ENCODE measurements around the gene QSOX2.

QSOX2 gene

GRCh38 chr9:136178773-136179075 lies 66.9 kb downstream of the QSOX2 start:
- Histone ChIP-seq H3K9me3 (ENCODE audit: control insufficient read depth, insufficient read depth, low read length) (no peaks in the 10 kb centered on the region), H3K36me3 (ENCODE audit: control insufficient read depth, insufficient read depth, low read length) (no peaks in the 10 kb centered on the region), H3K9ac (ENCODE audit: low read depth, low read length) (no peak overlapping the region), H3K4me3 (ENCODE audit: low read depth, low read length) (no peak overlapping the region), H3K27me3 (ENCODE audit: control insufficient read depth, insufficient read depth, low read length) (no peaks in the 10 kb centered on the region), H3K4me1 (ENCODE audit: control insufficient read depth, insufficient read depth, low read length) (no peaks in the 10 kb centered on the region)

- no peaks in the 10 kb centered on the region for H3K9me3 ChIP-seq (ENCODE audit: control insufficient read depth, insufficient read depth, low read length)
- no peaks in the 10 kb centered on the region for H3K4me1 ChIP-seq (ENCODE audit: control insufficient read depth, insufficient read depth, low read length)
- no peak overlapping the region for H3K9ac ChIP-seq (ENCODE audit: low read depth, low read length)
- H3K36me3 ChIP-seq (ENCODE audit: control insufficient read depth, insufficient read depth, low read length) = no peaks in the 10 kb centered on the region
- H3K27me3 ChIP-seq (ENCODE audit: control insufficient read depth, insufficient read depth, low read length) = no peaks in the 10 kb centered on the region
- no peak overlapping the region for H3K4me3 ChIP-seq (ENCODE audit: low read depth, low read length)
Measured at GRCh38 chr9:136178061-136178772, 67.4 kb downstream of the QSOX2 start.

- Histone ChIP-seq H3K27me3 (ENCODE audit: control insufficient read depth, insufficient read depth, low read length) (no peaks in the 10 kb centered on the region), H3K9ac (ENCODE audit: low read depth, low read length) (no peak overlapping the region), H3K4me3 (ENCODE audit: low read depth, low read length) (no peak overlapping the region), H3K4me1 (ENCODE audit: control insufficient read depth, insufficient read depth, low read length) (no peaks in the 10 kb centered on the region), H3K36me3 (ENCODE audit: control insufficient read depth, insufficient read depth, low read length) (no peaks in the 10 kb centered on the region), H3K9me3 (ENCODE audit: control insufficient read depth, insufficient read depth, low read length) (no peaks in the 10 kb centered on the region)
Measured at GRCh38 chr9:136177224-136177623, 68.4 kb downstream of the QSOX2 start.

GRCh38 chr9:136175616-136176197 lies 69.9 kb downstream of the QSOX2 start:
- Histone ChIP-seq H3K9me3 (ENCODE audit: control insufficient read depth, insufficient read depth, low read length) (no peaks in the 10 kb centered on the region), H3K9ac (ENCODE audit: low read depth, low read length) (no peak overlapping the region), H3K36me3 (ENCODE audit: control insufficient read depth, insufficient read depth, low read length) (no peaks in the 10 kb centered on the region), H3K27me3 (ENCODE audit: control insufficient read depth, insufficient read depth, low read length) (no peaks in the 10 kb centered on the region), H3K4me3 (ENCODE audit: low read depth, low read length) (no peak overlapping the region), H3K4me1 (ENCODE audit: control insufficient read depth, insufficient read depth, low read length) (peaks cover 9% of the 10 kb centered on the region)

GRCh38 chr9:136174779-136175615 lies 70.6 kb downstream of the QSOX2 start:
- Histone ChIP-seq H3K9me3 (ENCODE audit: control insufficient read depth, insufficient read depth, low read length) (no peaks in the 10 kb centered on the region), H3K27me3 (ENCODE audit: control insufficient read depth, insufficient read depth, low read length) (no peaks in the 10 kb centered on the region), H3K4me1 (ENCODE audit: control insufficient read depth, insufficient read depth, low read length) (peaks cover 9% of the 10 kb centered on the region), H3K36me3 (ENCODE audit: control insufficient read depth, insufficient read depth, low read length) (no peaks in the 10 kb centered on the region), H3K4me3 (ENCODE audit: low read depth, low read length) (no peak overlapping the region), H3K9ac (ENCODE audit: low read depth, low read length) (no peak overlapping the region)

GRCh38 chr9:136173648-136174290 lies 71.8 kb downstream of the QSOX2 start:
- Histone ChIP-seq H3K4me3 (ENCODE audit: low read depth, low read length) (no peak overlapping the region), H3K36me3 (ENCODE audit: control insufficient read depth, insufficient read depth, low read length) (no peaks in the 10 kb centered on the region), H3K4me1 (ENCODE audit: control insufficient read depth, insufficient read depth, low read length) (peaks cover 9% of the 10 kb centered on the region), H3K27me3 (ENCODE audit: control insufficient read depth, insufficient read depth, low read length) (no peaks in the 10 kb centered on the region), H3K9ac (ENCODE audit: low read depth, low read length) (no peak overlapping the region), H3K9me3 (ENCODE audit: control insufficient read depth, insufficient read depth, low read length) (no peaks in the 10 kb centered on the region)

- Histone ChIP-seq H3K4me3 (ENCODE audit: low read depth, low read length) (no peak overlapping the region), H3K4me1 (ENCODE audit: control insufficient read depth, insufficient read depth, low read length) (peaks cover 9% of the 10 kb centered on the region), H3K27me3 (ENCODE audit: control insufficient read depth, insufficient read depth, low read length) (no peaks in the 10 kb centered on the region), H3K36me3 (ENCODE audit: control insufficient read depth, insufficient read depth, low read length) (no peaks in the 10 kb centered on the region), H3K9ac (ENCODE audit: low read depth, low read length) (no peak overlapping the region), H3K9me3 (ENCODE audit: control insufficient read depth, insufficient read depth, low read length) (no peaks in the 10 kb centered on the region)
Measured at GRCh38 chr9:136172412-136173079, 73.1 kb downstream of the QSOX2 start.

GRCh38 chr9:136171801-136172411 lies 73.7 kb downstream of the QSOX2 start:
- H3K9ac ChIP-seq (ENCODE audit: low read depth, low read length) = no peak overlapping the region
- no peaks in the 10 kb centered on the region for H3K27me3 ChIP-seq (ENCODE audit: control insufficient read depth, insufficient read depth, low read length)
- H3K4me3 ChIP-seq (ENCODE audit: low read depth, low read length) = no peak overlapping the region
- H3K4me1 ChIP-seq (ENCODE audit: control insufficient read depth, insufficient read depth, low read length) = peaks cover 9% of the 10 kb centered on the region
- no peaks in the 10 kb centered on the region for H3K36me3 ChIP-seq (ENCODE audit: control insufficient read depth, insufficient read depth, low read length)
- no peaks in the 10 kb centered on the region for H3K9me3 ChIP-seq (ENCODE audit: control insufficient read depth, insufficient read depth, low read length)

GRCh38 chr9:136171009-136171800 lies 74.4 kb downstream of the QSOX2 start:
- Histone ChIP-seq H3K4me3 (ENCODE audit: low read depth, low read length) (no peak overlapping the region), H3K9ac (ENCODE audit: low read depth, low read length) (no peak overlapping the region), H3K36me3 (ENCODE audit: control insufficient read depth, insufficient read depth, low read length) (no peaks in the 10 kb centered on the region), H3K27me3 (ENCODE audit: control insufficient read depth, insufficient read depth, low read length) (no peaks in the 10 kb centered on the region), H3K4me1 (ENCODE audit: control insufficient read depth, insufficient read depth, low read length) (peaks cover 9% of the 10 kb centered on the region), H3K9me3 (ENCODE audit: control insufficient read depth, insufficient read depth, low read length) (no peaks in the 10 kb centered on the region)

GRCh38 chr9:136170006-136170901 lies 75.4 kb downstream of the QSOX2 start:
- H3K9me3 ChIP-seq (ENCODE audit: control insufficient read depth, insufficient read depth, low read length) = no peaks in the 10 kb centered on the region
- H3K9ac ChIP-seq (ENCODE audit: low read depth, low read length) = no peak overlapping the region
- peaks cover 9% of the 10 kb centered on the region for H3K4me1 ChIP-seq (ENCODE audit: control insufficient read depth, insufficient read depth, low read length)
- no peaks in the 10 kb centered on the region for H3K27me3 ChIP-seq (ENCODE audit: control insufficient read depth, insufficient read depth, low read length)
- H3K4me3 ChIP-seq (ENCODE audit: low read depth, low read length) = no peak overlapping the region
- no peaks in the 10 kb centered on the region for H3K36me3 ChIP-seq (ENCODE audit: control insufficient read depth, insufficient read depth, low read length)

Measured in iPS-15b (cell line).